HepG2 (cell line): ENCODE measurements around the gene PLA2R1. TPM values are rescaled to one million over a fixed set of nuclear protein-coding genes. Genes with fewer than 3 reads are reported as not detected.

ENCODE experiments used
- ATAC-seq: fragments of 200-7000 bp; cut with Tn5 transposase; 3 replicates; pipeline ENCODE4 v1.9.1; 2020; ENCODE audit warnings: mild to moderate bottlenecking, moderate library complexity
- BruUV-seq: library from RNA; stranded (reverse); fragments of 400-500 nt; replicated peaks from 2 replicates; lab custom pipeline; 2021; lab: Mats Ljungman, UMichigan
- CTCF ChIA-PET: fragments of 300-600 bp; formaldehyde crosslinking; extraction: SDS; loops from one replicate; lab custom pipeline; 2021; ENCODE audit warnings: low total read pairs, inconsistent platforms, low intra/inter-chr PET ratio; lab: Yijun Ruan, JAX
- POLR2A ChIA-PET: fragments of 350-600 bp; sonication (Branson Sonifier 250); formaldehyde crosslinking; loops from one replicate; lab custom pipeline; 2020; ENCODE audit warnings: antibody characterized with exemption, inconsistent platforms; lab: Yijun Ruan, JAX
- DNase-seq: peaks from one replicate; pipeline ENCODE4 v3.0.0-alpha.2; 2015; ENCODE audit warnings: low spot score
- FAIRE-seq: peaks from 3 replicates; lab custom pipeline; 2011; peaks lifted over from hg19 to GRCh38; lab: Jason Lieb, UNC
- H2AFZ ChIP-seq: one replicate; pipeline ENCODE4 v1.6.1; 2011; ENCODE audit warnings: low read length, inconsistent platforms
- H3K27ac ChIP-seq: fragments of 300-600 bp; 3 replicates; pipeline ENCODE4 v1.8.0; 2011; ENCODE audit warnings: mixed run types, mild to moderate bottlenecking, mixed read lengths, low read length, inconsistent platforms; ENCODE audit not compliant: insufficient read depth; ENCODE audit errors: extremely low read length
- H3K27me3 ChIP-seq, 2 experiments: fragments of 200-600 bp in 1 of 2; 2 replicates in 1 of 2; 3 replicates in 1 of 2; pipeline versions ENCODE4 v1.6.0 to v1.8.0; 2011; ENCODE audit warnings: low read length in 2 of 2, mild to moderate bottlenecking in 2 of 2, moderate library complexity in 2 of 2, inconsistent platforms in 1 of 2; ENCODE audit not compliant: insufficient read depth in 2 of 2, control insufficient read depth in 1 of 2
- H3K36me3 ChIP-seq, 2 experiments: fragments of 200-600 bp in 1 of 2; replicated peaks in 1 of 2; 2 replicates in 1 of 2; 3 replicates in 1 of 2; pipeline versions ENCODE4 v1.5.1 to v1.8.0; 2011; ENCODE audit warnings: low read length in 2 of 2, inconsistent platforms in 1 of 2; ENCODE audit not compliant: insufficient read depth in 2 of 2, control insufficient read depth in 1 of 2
- H3K4me1 ChIP-seq: 2 replicates; pipeline ENCODE4 v1.5.1; 2012; ENCODE audit warnings: low read length, inconsistent platforms; ENCODE audit not compliant: insufficient read depth
- H3K4me2 ChIP-seq: 2 replicates; pipeline ENCODE4 v1.6.0; 2011; ENCODE audit warnings: low read depth, low read length, inconsistent platforms
- H3K4me3 ChIP-seq, 3 experiments: fragments of 200-600 bp in 1 of 3; sonication (generic), shearing (Covaris generic) in 1 of 3; replicated peaks in 1 of 3; 2 replicates each; pipeline ENCODE4 v1.5.1; 2011 to 2016; ENCODE audit warnings: low read length in 3 of 3, inconsistent platforms in 2 of 3, low read depth in 2 of 3, mild to moderate bottlenecking in 2 of 3, control low read depth in 1 of 3, mixed read lengths in 1 of 3; ENCODE audit not compliant: insufficient read depth in 1 of 3
- H3K79me2 ChIP-seq: one replicate; pipeline ENCODE4 v1.6.1; 2011; ENCODE audit warnings: low read length, inconsistent platforms; ENCODE audit not compliant: insufficient read depth
- H3K9ac ChIP-seq: 2 replicates; pipeline ENCODE4 v1.6.0; 2011; ENCODE audit warnings: mild to moderate bottlenecking, low read depth, low read length, inconsistent platforms; ENCODE audit not compliant: insufficient read depth
- H3K9me3 ChIP-seq: 2 replicates; pipeline ENCODE4 v1.5.1; 2012; ENCODE audit warnings: mild to moderate bottlenecking, low read length
- H4K20me1 ChIP-seq: 2 replicates; pipeline ENCODE4 v1.6.0; 2011; ENCODE audit warnings: inconsistent platforms, mild to moderate bottlenecking, low read length, moderate library complexity; ENCODE audit not compliant: insufficient read depth
- CREM ChIP-seq, 2 experiments: sonication (generic) in 1 of 2; formaldehyde crosslinking in 1 of 2; IDR thresholded peaks; 2 replicates each; pipeline versions ENCODE4 v1.4.0 to v1.6.1; 2016 to 2020; ENCODE audit warnings: antibody characterized with exemption in 1 of 2, mild to moderate bottlenecking in 1 of 2, missing genetic modification reagents in 1 of 2
- DMTF1 ChIP-seq: sonication (generic); formaldehyde crosslinking; IDR thresholded peaks from 2 replicates; pipeline ENCODE4 v1.4.0; 2020; ENCODE audit warnings: mild to moderate bottlenecking, missing genetic modification reagents
- HMG20A ChIP-seq: IDR thresholded peaks from 2 replicates; pipeline ENCODE4 v1.6.1; 2016; ENCODE audit warnings: borderline replicate concordance
- PITX1 ChIP-seq: sonication (generic); formaldehyde crosslinking; IDR thresholded peaks from 2 replicates; pipeline ENCODE4 v1.5.1; 2020; ENCODE audit warnings: mild to moderate bottlenecking, missing genetic modification reagents
- PRDM10 ChIP-seq: sonication (generic); formaldehyde crosslinking; IDR thresholded peaks from 2 replicates; pipeline ENCODE4 v1.4.0; 2020; ENCODE audit warnings: low read depth, missing genetic modification reagents
- TBX3 ChIP-seq: fragments of 450-650 bp; IDR thresholded peaks from 2 replicates; pipeline ENCODE4 v1.6.1; 2017; ENCODE audit warnings: antibody characterized with exemption, mild to moderate bottlenecking, inconsistent platforms, borderline replicate concordance
- TRAFD1 ChIP-seq: sonication (generic); formaldehyde crosslinking; IDR thresholded peaks from 2 replicates; pipeline ENCODE4 v1.5.1; 2020; ENCODE audit warnings: missing genetic modification reagents, mild to moderate bottlenecking, borderline replicate concordance
- XBP1 ChIP-seq: sonication (generic); formaldehyde crosslinking; IDR thresholded peaks from 2 replicates; pipeline ENCODE4 v1.5.0; 2020; ENCODE audit warnings: missing genetic modification reagents
- ZFX ChIP-seq: sonication (generic); formaldehyde crosslinking; IDR thresholded peaks from 2 replicates; pipeline ENCODE4 v1.4.0; 2020; ENCODE audit warnings: mild to moderate bottlenecking, low read depth, missing genetic modification reagents, moderate library complexity
- ZNF724P ChIP-seq: sonication (generic); formaldehyde crosslinking; IDR thresholded peaks from 2 replicates; pipeline ENCODE4 v1.8.0; 2022; ENCODE audit warnings: missing genetic modification reagents, borderline replicate concordance
- WGBS: methylation state at CpG from one replicate; pipeline ENCODE4 v1.1.6; 2017; ENCODE audit warnings: low lambda C conversion rate; 5-methylcytosine and 5-hydroxymethylcytosine counted together
- in situ Hi-C: cut with HindIII; loops from 2 replicates; pipeline ENCODE4 v1.10.0; 2017; ENCODE audit warnings: low pct_unique_long_range_greater_than_20kb; ENCODE audit not compliant: extremely low pct_ligation_motif_present
- intact Hi-C: fragments of 100-400 bp; cut with micrococcal nuclease; formaldehyde crosslinking; loops from one replicate; pipeline ENCODE4 v1.10.0; 2022; ENCODE audit not compliant: unreplicated experiment
- polyA plus RNA-seq, 8 experiments: library from polyadenylated mRNA; depleted of rRNA in 3 of 8; stranded (reverse) in 7 of 8; unstranded in 1 of 8; fragments of >200 nt; fragmentation: Illumina TruSeq in 4 of 8; extraction: Trizol in 4 of 8; gene quantifications; 2 replicates each; pipeline versions ENCODE4 v1.2.1 to v1.2.3, GENCODE V29; 2011 to 2016; ENCODE audit warnings: low read depth in 4 of 8, missing spikeins in 1 of 8, mixed read lengths in 1 of 8; ENCODE audit not compliant: insufficient read depth in 1 of 8
- total RNA-seq, 5 experiments: library from RNA; depleted of rRNA; stranded (reverse); fragments of >200 nt; fragmentation: Illumina TruSeq; extraction: Trizol; gene quantifications; 2 replicates each; pipeline ENCODE4 v1.2.3, GENCODE V29; 2016; ENCODE audit warnings: low read depth in 1 of 5

The PLA2R1 gene
- total and polyA plus RNA-seq, 2 of the 13 experiments (the other 11 are each of a cell fraction or from before 2014, with no cell fraction given) = not detected

- TF ChIP-seq DMTF1 (CRISPR knock-in tag) (no peak), HMG20A (CRISPR knock-in tag) (no peak), PITX1 (CRISPR knock-in tag) (no peak)
Observed at GRCh38 chr2:159933040-159933726, 129.2 kb downstream of the PLA2R1 start (continued).

GRCh38 chr2:159926695-159927094 lies 135.7 kb downstream of the PLA2R1 start:
- Histone ChIP-seq H4K20me1 (no peaks in the 10 kb centered on the region), H3K36me3 (no peaks in the 10 kb centered on the region), H3K4me1 (peaks cover 11% of the 10 kb centered on the region), H3K9me3 (no peaks in the 10 kb centered on the region; the same call in 1 of the 2 replicates), H3K4me3 (no peak overlapping the region), H3K9ac (no peak overlapping the region), H2AFZ (no peak overlapping the region), H3K27ac (no peak overlapping the region), H3K4me2 (no peak overlapping the region), H3K27me3 (peaks cover 0 to under 1% of the 10 kb centered on the region in 2 experiments; a peak in 1 of 5 replicates), H3K79me2 (no peaks in the 10 kb centered on the region)
- TF ChIP-seq XBP1 (CRISPR knock-in tag) = no peak
- TF ChIP-seq CREM (IDR thresholded peaks at IDR 0.05) = no peak
- TF ChIP-seq CREM (CRISPR knock-in tag; IDR thresholded peaks at IDR 0.05) = no peak
- TF ChIP-seq TRAFD1 = no peak
- TF ChIP-seq PRDM10 = no peak
- TF ChIP-seq TBX3 = no peak
- no peak for TF ChIP-seq ZNF724P (CRISPR knock-in tag)
- TF ChIP-seq ZFX (CRISPR knock-in tag) = no peak
- DNase-seq (no peak), ATAC-seq (no peak), FAIRE-seq (no peak)
- CTCF ChIA-PET = no interaction called here
- intact Hi-C loops = no loop called here
- in situ Hi-C loops = no loop called here
- POLR2A ChIA-PET = no interaction called here
- WGBS = 5% methylated on average over 2 of the region's 2 CpGs
- no TSS peak for BruUV-seq
